Heart left ventricle (tissue), 13 donors: Measurements from ENCODE around the gene FADS2.

Source experiments
- POLR2A ChIP-seq, 2 donors: fragments of 450-650 bp; IDR thresholded peaks; one replicate each; pipeline ENCODE4 v1.6.1; 2017; ENCODE audit warnings: antibody characterized with exemption in 2 of 2, mild to moderate bottlenecking in 2 of 2, moderate library complexity in 2 of 2
- TF ChIP-seq, protein P1 (sequence below), 12 donors: fragments of 200-600 bp; sonication (generic) in 4 of 12; IDR thresholded peaks; one replicate each; pipeline versions ENCODE4 v1.5.0 to v1.8.0; 2018 to 2022; ENCODE audit warnings: antibody characterized with exemption in 12 of 12, mild to moderate bottlenecking in 5 of 12
- donor health status: ischemic (EF 13 %, LVEDD 7.1; RV severe dilation, severe dysfunction).
- donor health status: DM: no; HTN: yes; CAD: no.
- donor health status: DM: no; HTN: no; CAD: no.
- donor health status: ischemic (EF 25% LVEDD 6.9; RV normal size, moderate dysfunction).
- donor health status: ischemic (EF 25% LVEDD 5.7; RV mildly dilated, moderate dysfunction).
- donor health status: ischemic (EF 35%, LVEDD 5.7; RV mildly dilated, moderate dysfunction).
- donor health status: nonischemic (EF 11% LVEDD 7.7; RV severe dilation, severe dysfunction).
- donor health status: DM: yes; HTN: yes; CAD: no.
- donor health status: PGD.
- donor health status: ischemic (EF 29% LVEDD 5.4; RV normal size, mild dysfunction).
- donor health status: nonischemic (EF 23%, LVEDD 6.1; RV moderate dilation, normal function).

DNA sequence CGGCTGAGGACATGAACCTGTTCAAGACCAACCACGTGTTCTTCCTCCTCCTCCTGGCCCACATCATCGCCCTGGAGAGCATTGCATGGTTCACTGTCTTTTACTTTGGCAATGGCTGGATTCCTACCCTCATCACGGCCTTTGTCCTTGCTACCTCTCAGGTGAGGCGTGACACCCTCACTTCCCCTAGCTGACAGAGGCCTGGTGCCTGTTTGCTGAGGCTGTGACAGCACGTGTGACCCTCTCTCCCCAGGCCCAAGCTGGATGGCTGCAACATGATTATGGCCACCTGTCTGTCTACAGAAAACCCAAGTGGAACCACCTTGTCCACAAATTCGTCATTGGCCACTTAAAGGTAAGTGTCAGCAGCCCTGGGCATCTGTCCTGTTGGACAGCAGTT is 12.3 kb downstream of the FADS2 start:
- TF ChIP-seq, protein P1, sequence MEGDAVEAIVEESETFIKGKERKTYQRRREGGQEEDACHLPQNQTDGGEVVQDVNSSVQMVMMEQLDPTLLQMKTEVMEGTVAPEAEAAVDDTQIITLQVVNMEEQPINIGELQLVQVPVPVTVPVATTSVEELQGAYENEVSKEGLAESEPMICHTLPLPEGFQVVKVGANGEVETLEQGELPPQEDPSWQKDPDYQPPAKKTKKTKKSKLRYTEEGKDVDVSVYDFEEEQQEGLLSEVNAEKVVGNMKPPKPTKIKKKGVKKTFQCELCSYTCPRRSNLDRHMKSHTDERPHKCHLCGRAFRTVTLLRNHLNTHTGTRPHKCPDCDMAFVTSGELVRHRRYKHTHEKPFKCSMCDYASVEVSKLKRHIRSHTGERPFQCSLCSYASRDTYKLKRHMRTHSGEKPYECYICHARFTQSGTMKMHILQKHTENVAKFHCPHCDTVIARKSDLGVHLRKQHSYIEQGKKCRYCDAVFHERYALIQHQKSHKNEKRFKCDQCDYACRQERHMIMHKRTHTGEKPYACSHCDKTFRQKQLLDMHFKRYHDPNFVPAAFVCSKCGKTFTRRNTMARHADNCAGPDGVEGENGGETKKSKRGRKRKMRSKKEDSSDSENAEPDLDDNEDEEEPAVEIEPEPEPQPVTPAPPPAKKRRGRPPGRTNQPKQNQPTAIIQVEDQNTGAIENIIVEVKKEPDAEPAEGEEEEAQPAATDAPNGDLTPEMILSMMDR (IDR thresholded peaks at IDR 0.05): no peak
- TF ChIP-seq POLR2A (IDR thresholded peaks at IDR 0.05): no peak
